Activated T-helper 17 cell treated with anti-CD3 and anti-CD28 coated beads, Interleukin-2, amount 50 U/mL, for 72 hours (primary cell): ENCODE measurements around the gene PTPN13. TPM values are rescaled to one million over a fixed set of nuclear protein-coding genes. Genes with fewer than 3 reads are reported as not detected.
A peak's percentile ranks its signal among the peaks of the same experiment; 100 is the strongest.

Source experiments
- ATAC-seq: fragments of 150-1000 bp; cut with Tn5 transposase; replicated peaks from 2 replicates; pipeline ENCODE4 v1.10.0; 2021; ENCODE audit warnings: mild to moderate bottlenecking, moderate library complexity
- H3K27ac Mint-ChIP-seq: one replicate; pipeline ENCODE4 v1.8.0; 2022; ENCODE audit warnings: mixed read lengths
- H3K27me3 Mint-ChIP-seq: one replicate; pipeline ENCODE4 v1.8.0; 2022; ENCODE audit warnings: mixed read lengths
- H3K36me3 Mint-ChIP-seq: one replicate; pipeline ENCODE4 v1.8.0; 2022; ENCODE audit warnings: low read depth, mild to moderate bottlenecking, mixed read lengths
- H3K4me1 Mint-ChIP-seq: one replicate; pipeline ENCODE4 v1.8.0; 2022; ENCODE audit warnings: mixed read lengths
- H3K4me3 Mint-ChIP-seq: one replicate; pipeline ENCODE4 v1.8.0; 2022; ENCODE audit warnings: mild to moderate bottlenecking, mixed read lengths
- H3K9me3 Mint-ChIP-seq: one replicate; pipeline ENCODE4 v1.8.0; 2022; ENCODE audit warnings: mixed read lengths
- total RNA-seq, 2 donors: library from RNA; stranded (reverse); gene quantifications; one replicate each; pipeline ENCODE4 v1.2.3, GENCODE V29; 2022

The PTPN13 gene
- total RNA-seq, 2 donors from 2014 or later: 14.5 to 23.0 TPM

GRCh38 chr4:86845593-86845992, 251.5 kb downstream of the PTPN13 start:
- H3K4me1 Mint-ChIP-seq: no peaks in the 10 kb centered on the region
- no peak for ATAC-seq
- H3K4me3 Mint-ChIP-seq: no peak overlapping the region
- H3K9me3 Mint-ChIP-seq: peaks cover 5% of the 10 kb centered on the region
- no peaks in the 10 kb centered on the region for H3K36me3 Mint-ChIP-seq
- no peak overlapping the region for H3K27ac Mint-ChIP-seq
- peaks cover 23% of the 10 kb centered on the region for H3K27me3 Mint-ChIP-seq

DNA sequence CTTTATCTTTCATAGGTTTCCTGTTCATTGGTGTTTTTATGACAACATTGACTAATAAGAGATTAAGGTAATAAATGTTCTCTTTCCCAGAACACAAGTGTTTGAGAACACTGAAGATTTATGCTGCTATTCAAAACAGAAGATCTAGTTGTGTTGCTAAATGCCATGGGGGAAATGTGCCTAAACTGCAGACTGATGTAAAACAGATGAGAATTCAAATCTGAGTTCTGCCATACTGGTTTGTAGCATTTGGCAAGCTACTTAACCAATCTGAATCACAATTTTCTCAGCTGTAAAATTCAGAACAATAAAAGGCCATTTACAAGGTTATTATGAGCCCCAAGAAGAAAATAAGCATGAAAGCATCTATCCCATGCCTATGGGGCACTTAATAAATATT, 252.8 kb downstream of the PTPN13 start:
- Mint-ChIP-seq H3K4me1 (no peaks in the 10 kb centered on the region), H3K9me3 (peaks cover 5% of the 10 kb centered on the region), H3K27me3 (peaks cover 26% of the 10 kb centered on the region), H3K36me3 (no peaks in the 10 kb centered on the region), H3K4me3 (no peak overlapping the region), H3K27ac (no peak overlapping the region)
- ATAC-seq: no peak

GRCh38 chr4:86847571-86847970, 253.5 kb downstream of the PTPN13 start:
- no peaks in the 10 kb centered on the region for H3K4me1 Mint-ChIP-seq
- H3K27me3 Mint-ChIP-seq: peaks cover 26% of the 10 kb centered on the region
- peak; percentile 58 for ATAC-seq
- no peaks in the 10 kb centered on the region for H3K36me3 Mint-ChIP-seq
- H3K9me3 Mint-ChIP-seq: peaks cover 5% of the 10 kb centered on the region
- no peak overlapping the region for H3K4me3 Mint-ChIP-seq
- no peak overlapping the region for H3K27ac Mint-ChIP-seq

- Mint-ChIP-seq H3K27me3 (peaks cover 26% of the 10 kb centered on the region), H3K9me3 (peaks cover 5% of the 10 kb centered on the region)
- peak; percentile 39 for ATAC-seq
Observed at GRCh38 chr4:86848136-86848535, 254.0 kb downstream of the PTPN13 start.

GRCh38 chr4:86848732-86849619, 254.9 kb downstream of the PTPN13 start, which contains the start of gene SLC10A6:
SLC10A6 (minus strand) TSS chr4:86849384; CDS start chr4:86849115, 269 bp downstream.
- H3K27me3 Mint-ChIP-seq: peaks cover 26% of the 10 kb centered on the region
- H3K36me3 Mint-ChIP-seq: no peaks in the 10 kb centered on the region
- H3K4me1 Mint-ChIP-seq: no peaks in the 10 kb centered on the region
- H3K27ac Mint-ChIP-seq: no peak within 1 kb of the TSS
- H3K4me3 Mint-ChIP-seq: no peak within 1 kb of the TSS
- H3K9me3 Mint-ChIP-seq: peaks cover 5% of the 10 kb centered on the region
- no peak for ATAC-seq

More at GRCh38 chr4:86848136-86848535, 254.0 kb downstream of the PTPN13 start:
- H3K4me1 Mint-ChIP-seq: no peaks in the 10 kb centered on the region
- H3K36me3 Mint-ChIP-seq: no peaks in the 10 kb centered on the region
- H3K4me3 Mint-ChIP-seq: no peak overlapping the region
- no peak overlapping the region for H3K27ac Mint-ChIP-seq

DNA sequence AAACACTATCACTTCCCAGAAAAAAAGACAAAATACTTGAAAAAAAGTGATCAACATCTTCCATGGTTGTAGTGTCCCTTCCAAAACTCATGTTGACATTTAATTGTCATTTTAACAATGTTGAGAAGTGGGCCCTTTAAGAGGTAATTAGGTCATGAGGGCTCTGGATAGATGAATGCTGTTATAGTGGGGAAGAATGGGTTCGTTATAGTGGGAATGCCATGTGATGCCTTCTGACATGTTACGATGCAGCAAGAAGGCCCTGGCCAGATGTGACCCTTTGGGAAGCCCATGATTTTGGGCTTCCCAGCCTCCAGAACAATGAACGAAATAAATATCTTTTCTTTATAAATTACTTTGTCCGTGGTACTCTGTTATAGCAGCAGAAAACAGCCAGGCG, 259.1 kb downstream of the PTPN13 start:
- Mint-ChIP-seq H3K9me3 (no peaks in the 10 kb centered on the region), H3K4me3 (no peak overlapping the region), H3K27ac (no peak overlapping the region), H3K4me1 (no peaks in the 10 kb centered on the region), H3K27me3 (peaks cover 18% of the 10 kb centered on the region), H3K36me3 (no peaks in the 10 kb centered on the region)
- ATAC-seq: no peak

- no peak overlapping the region for H3K27ac Mint-ChIP-seq
- ATAC-seq: no peak
Observed at GRCh38 chr4:86855572-86855971, 261.5 kb downstream of the PTPN13 start.

GRCh38 chr4:86856896-86857295, 262.8 kb downstream of the PTPN13 start:
- no peaks in the 10 kb centered on the region for H3K27me3 Mint-ChIP-seq
- H3K27ac Mint-ChIP-seq: no peak overlapping the region
- no peaks in the 10 kb centered on the region for H3K4me1 Mint-ChIP-seq
- no peaks in the 10 kb centered on the region for H3K36me3 Mint-ChIP-seq
- no peak for ATAC-seq
- H3K4me3 Mint-ChIP-seq: no peak overlapping the region
- H3K9me3 Mint-ChIP-seq: no peaks in the 10 kb centered on the region

More at GRCh38 chr4:86855572-86855971, 261.5 kb downstream of the PTPN13 start:
- H3K4me3 Mint-ChIP-seq: no peak overlapping the region
- H3K27me3 Mint-ChIP-seq: peaks cover 2% of the 10 kb centered on the region
- no peaks in the 10 kb centered on the region for H3K4me1 Mint-ChIP-seq
- no peaks in the 10 kb centered on the region for H3K9me3 Mint-ChIP-seq
- H3K36me3 Mint-ChIP-seq: no peaks in the 10 kb centered on the region

DNA sequence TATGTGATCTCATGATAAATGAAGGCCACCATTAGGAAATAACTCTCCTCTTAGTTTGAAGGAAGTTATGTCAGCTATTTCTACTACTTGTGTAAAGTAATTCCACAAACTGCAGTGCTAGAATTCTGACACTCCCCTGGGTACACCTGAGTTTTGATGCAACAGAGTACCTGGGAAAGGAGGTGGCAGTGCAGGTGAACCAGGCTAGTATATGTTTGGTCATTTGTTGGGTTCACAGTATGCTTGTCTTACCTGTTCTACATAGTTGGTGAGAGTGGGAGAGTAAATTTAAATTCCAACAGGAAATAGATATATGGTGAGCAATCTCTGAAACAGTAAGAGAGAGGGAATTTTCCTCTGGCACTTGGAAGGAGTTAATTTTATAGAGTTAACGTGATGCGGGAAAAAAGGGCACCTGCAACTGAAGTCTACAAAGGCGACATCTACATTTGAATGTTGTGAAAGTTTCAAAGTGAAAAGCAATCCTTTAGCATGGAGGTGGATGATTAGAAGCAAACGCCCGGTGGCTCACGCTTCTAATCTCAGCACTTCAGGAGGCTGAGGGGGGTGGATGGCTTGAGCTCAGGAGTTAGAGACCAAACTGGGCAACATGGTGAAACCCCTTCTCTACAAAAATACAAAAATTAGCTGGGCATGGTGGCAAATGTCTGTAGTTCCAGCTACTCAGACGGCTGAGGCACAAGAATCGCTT, 263.4 kb downstream of the PTPN13 start:
- Mint-ChIP-seq H3K9me3 (no peaks in the 10 kb centered on the region), H3K4me1 (no peaks in the 10 kb centered on the region), H3K4me3 (no peak overlapping the region), H3K27ac (no peak overlapping the region), H3K36me3 (no peaks in the 10 kb centered on the region), H3K27me3 (no peaks in the 10 kb centered on the region)
- ATAC-seq: no peak

Other genes starting within 250 kb of the PTPN13 start
- under 1 TPM; 0.87 to 0.95 TPM for gene MAPK10, start 234.3 kb upstream of the PTPN13 start, total RNA-seq